Suprapubic skin (tissue), 4 donors: ENCODE data around the gene TMEM53. TPM values are rescaled to one million over a fixed set of nuclear protein-coding genes. Genes with fewer than 3 reads are reported as not detected.
A peak's percentile ranks its signal among the peaks of the same experiment; 100 is the strongest.

ENCODE experiments used
- DNase-seq, 2 donors: peaks; one replicate each; pipeline ENCODE4 v3.0.0-alpha.2; 2019; ENCODE audit warnings: low spot score in 2 of 2
- H3K27ac ChIP-seq: fragments of 200-600 bp; sonication (generic); one replicate; pipeline ENCODE4 v1.5.1; 2019
- H3K27me3 ChIP-seq: fragments of 200-600 bp; sonication (generic); one replicate; pipeline ENCODE4 v1.5.1; 2019
- H3K36me3 ChIP-seq: fragments of 200-600 bp; sonication (generic); one replicate; pipeline ENCODE4 v1.5.1; 2019
- H3K4me1 ChIP-seq: fragments of 200-600 bp; sonication (generic); one replicate; pipeline ENCODE4 v1.5.1; 2019
- H3K4me3 ChIP-seq: fragments of 200-600 bp; sonication (generic); one replicate; pipeline ENCODE4 v1.5.1; 2019; ENCODE audit warnings: mild to moderate bottlenecking
- H3K9me3 ChIP-seq: fragments of 200-600 bp; sonication (generic); one replicate; pipeline ENCODE4 v1.5.1; 2019
- CTCF ChIP-seq, 2 donors: fragments of 200-600 bp in 1 of 2; fragments of 450-650 bp in 1 of 2; sonication (generic) in 1 of 2; IDR thresholded peaks; one replicate each; pipeline ENCODE4 v1.5.1; 2016 to 2019; ENCODE audit warnings: antibody characterized with exemption in 2 of 2, mild to moderate bottlenecking in 1 of 2, moderate library complexity in 1 of 2
- EP300 ChIP-seq: sonication (generic); formaldehyde crosslinking; IDR thresholded peaks from one replicate; pipeline ENCODE4 v1.6.1; 2017; ENCODE audit warnings: antibody characterized with exemption
- POLR2A ChIP-seq, 2 donors: fragments of 450-650 bp; IDR thresholded peaks; one replicate each; pipeline ENCODE4 v1.6.1; 2017; ENCODE audit warnings: antibody characterized with exemption in 2 of 2, mild to moderate bottlenecking in 2 of 2, moderate library complexity in 2 of 2
- POLR2AphosphoS5 ChIP-seq, 3 donors: sonication (generic); formaldehyde crosslinking; IDR thresholded peaks; one replicate each; pipeline ENCODE4 v1.6.1; 2017; ENCODE audit warnings: antibody characterized with exemption in 3 of 3
- WGBS: methylation state at CpG from one replicate; pipeline ENCODE4 v1.1.5; 2018; 5-methylcytosine and 5-hydroxymethylcytosine counted together
- total RNA-seq, 4 donors: library from RNA; depleted of rRNA; stranded (reverse); fragments of >200 nt; gene quantifications; one replicate each; pipeline ENCODE4 v1.1.0, GENCODE V29; 2016

The TMEM53 gene
- total RNA-seq, 4 donors from 2014 or later, result 2.3 to 9.9 (median 4.3) TPM

DNA sequence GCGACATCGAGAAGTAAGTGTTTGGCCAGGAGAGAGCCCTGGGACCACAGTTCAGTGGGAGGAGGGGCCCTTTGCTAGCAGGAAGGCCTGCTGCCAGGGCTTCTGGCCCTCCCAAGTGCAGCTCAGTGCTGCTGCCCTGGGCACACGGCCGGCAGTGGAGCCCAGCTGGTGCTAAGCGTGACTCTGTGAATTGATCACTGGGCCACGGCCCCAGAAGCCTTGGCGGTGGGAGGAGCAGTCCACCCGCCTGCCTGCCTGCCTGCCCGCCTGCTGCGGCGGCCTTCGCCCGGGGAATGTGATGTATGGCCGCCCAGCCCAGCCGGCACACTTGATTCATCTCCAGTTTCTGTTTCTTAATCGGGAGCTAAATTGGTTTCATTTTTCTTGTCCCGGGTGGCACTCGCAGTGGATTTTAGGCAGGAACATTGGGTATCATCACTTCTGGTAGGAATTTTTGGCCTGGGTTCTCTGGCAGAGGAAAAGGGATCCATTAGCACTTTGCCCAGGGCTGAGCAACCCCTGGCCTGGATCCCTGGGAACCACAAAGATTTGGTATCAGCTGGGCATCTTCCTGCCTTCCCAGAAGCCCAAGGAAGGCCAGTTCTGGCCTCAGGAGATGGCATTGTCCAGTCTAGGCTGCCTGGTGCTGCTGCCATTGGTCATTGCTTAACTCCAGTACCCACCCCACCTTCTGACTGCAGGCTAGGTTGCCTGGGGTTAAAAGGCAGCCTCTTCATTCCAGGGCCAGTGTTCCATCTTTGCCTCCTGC, 28.6 kb downstream of the TMEM53 start:
- TF ChIP-seq EP300 (no peak), CTCF (IDR thresholded peaks at IDR 0.05) (no peak), POLR2AphosphoS5 (IDR thresholded peaks at IDR 0.05) (no peak), POLR2A (IDR thresholded peaks at IDR 0.05) (no peak)
- Histone ChIP-seq H3K4me1 (peaks cover 27% of the 10 kb centered on the region), H3K27ac (peak overlapping the region; percentile 3), H3K36me3 (peaks cover 96% of the 10 kb centered on the region), H3K27me3 (no peaks in the 10 kb centered on the region), H3K4me3 (no peak overlapping the region), H3K9me3 (no peaks in the 10 kb centered on the region)
- peak in 1 of 2 donors; percentile 76 for DNase-seq
- 55% methylated on average over 18 of the region's 18 CpGs for WGBS

DNA sequence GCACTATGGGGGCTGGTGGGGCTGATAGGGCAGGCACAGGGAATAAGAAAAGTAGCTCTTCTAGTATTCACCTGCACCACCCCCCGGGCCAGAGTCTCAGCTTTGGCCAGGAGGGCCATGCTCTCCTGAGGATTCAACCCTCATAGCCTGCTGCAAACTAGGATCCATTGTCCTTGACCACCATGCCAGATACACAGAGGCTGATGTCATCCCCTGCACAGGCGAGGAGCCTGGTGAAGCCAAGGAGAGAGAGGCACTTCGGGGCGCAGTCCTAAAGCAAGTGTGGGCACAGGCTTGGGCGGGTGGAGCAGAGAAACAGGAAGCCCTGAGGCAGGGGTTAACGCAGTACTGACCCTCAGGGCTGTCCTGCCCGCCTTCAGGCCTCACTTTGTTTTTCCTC, 29.5 kb downstream of the TMEM53 start:
- Histone ChIP-seq H3K27ac (no peak overlapping the region), H3K4me1 (peaks cover 27% of the 10 kb centered on the region), H3K36me3 (peaks cover 96% of the 10 kb centered on the region), H3K4me3 (no peak overlapping the region), H3K27me3 (no peaks in the 10 kb centered on the region), H3K9me3 (no peaks in the 10 kb centered on the region)
- DNase-seq, result no peak
- WGBS, result 78% methylated on average over 7 of the region's 7 CpGs
- TF ChIP-seq EP300 (no peak), CTCF (IDR thresholded peaks at IDR 0.05) (no peak), POLR2A (IDR thresholded peaks at IDR 0.05) (no peak), POLR2AphosphoS5 (IDR thresholded peaks at IDR 0.05) (no peak)

DNA sequence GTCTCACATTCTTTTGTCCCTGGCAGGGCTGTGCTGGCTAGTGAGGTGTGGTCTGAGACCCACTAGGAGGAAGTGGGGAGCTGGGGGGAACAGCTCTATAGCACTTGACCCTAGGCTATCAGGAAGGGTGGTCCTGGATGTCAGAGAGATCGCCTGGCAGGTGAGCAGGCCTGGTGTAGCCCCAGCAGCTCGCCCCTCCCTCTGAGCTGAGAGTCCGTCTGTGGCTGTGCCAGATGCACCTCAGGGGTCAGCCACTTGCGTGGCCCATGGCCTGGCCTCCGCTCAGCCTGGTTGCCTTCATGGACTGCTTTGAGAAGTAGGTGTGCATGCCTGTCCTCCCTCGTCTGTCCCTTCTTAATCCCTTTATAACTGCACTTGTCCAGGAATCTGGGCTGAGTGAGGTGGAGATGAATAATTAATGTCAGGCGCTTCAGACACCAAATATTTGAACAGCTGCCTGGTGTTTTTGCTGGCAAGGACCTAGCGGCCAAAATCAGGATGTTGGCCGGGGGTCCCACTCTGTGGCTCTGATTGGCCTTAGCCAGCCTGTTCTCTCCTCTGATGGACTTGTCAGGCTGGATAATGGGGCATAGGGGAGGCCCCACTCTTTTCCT, 30.5 kb downstream of the TMEM53 start:
- no peak for TF ChIP-seq POLR2AphosphoS5 (IDR thresholded peaks at IDR 0.05)
- TF ChIP-seq CTCF (IDR thresholded peaks at IDR 0.05), result no peak
- TF ChIP-seq EP300, result no peak
- no peak for TF ChIP-seq POLR2A (IDR thresholded peaks at IDR 0.05)
- 71% methylated on average over 5 of the region's 9 CpGs for WGBS
- H3K27ac ChIP-seq, result no peak overlapping the region
- H3K9me3 ChIP-seq, result no peaks in the 10 kb centered on the region
- peaks cover 27% of the 10 kb centered on the region for H3K4me1 ChIP-seq
- DNase-seq, result no peak
- no peaks in the 10 kb centered on the region for H3K27me3 ChIP-seq
- H3K36me3 ChIP-seq, result peaks cover 96% of the 10 kb centered on the region
- H3K4me3 ChIP-seq, result no peak overlapping the region

DNA sequence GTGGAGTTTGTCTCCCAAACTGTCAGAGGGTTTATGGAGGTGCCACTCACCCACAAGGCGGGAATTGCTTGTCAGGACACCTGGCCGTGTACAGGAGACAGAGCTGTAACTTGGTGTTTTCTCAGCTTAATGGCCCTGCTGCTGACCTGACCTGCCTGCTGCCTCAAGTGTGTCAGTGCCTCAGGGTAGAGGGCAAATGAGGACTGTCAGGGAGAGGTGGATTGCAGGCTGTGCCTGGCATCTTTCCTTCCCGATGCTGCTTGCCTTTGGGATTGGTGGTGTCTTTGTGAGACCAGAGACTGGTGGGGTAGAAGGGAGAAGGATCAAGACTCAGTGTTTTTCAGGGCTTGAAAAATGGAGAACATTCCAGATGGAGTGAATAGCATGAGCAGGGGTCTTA, 31.4 kb downstream of the TMEM53 start:
- peaks cover 27% of the 10 kb centered on the region for H3K4me1 ChIP-seq
- H3K36me3 ChIP-seq, result peaks cover 98% of the 10 kb centered on the region
- H3K4me3 ChIP-seq, result no peak overlapping the region
- WGBS, result 96% methylated on average over 3 of the region's 3 CpGs
- TF ChIP-seq POLR2AphosphoS5 (IDR thresholded peaks at IDR 0.05) (no peak), CTCF (IDR thresholded peaks at IDR 0.05) (no peak), POLR2A (IDR thresholded peaks at IDR 0.05) (no peak), EP300 (no peak)
- H3K27ac ChIP-seq, result no peak overlapping the region
- H3K9me3 ChIP-seq, result no peaks in the 10 kb centered on the region
- no peak for DNase-seq
- no peaks in the 10 kb centered on the region for H3K27me3 ChIP-seq

DNA sequence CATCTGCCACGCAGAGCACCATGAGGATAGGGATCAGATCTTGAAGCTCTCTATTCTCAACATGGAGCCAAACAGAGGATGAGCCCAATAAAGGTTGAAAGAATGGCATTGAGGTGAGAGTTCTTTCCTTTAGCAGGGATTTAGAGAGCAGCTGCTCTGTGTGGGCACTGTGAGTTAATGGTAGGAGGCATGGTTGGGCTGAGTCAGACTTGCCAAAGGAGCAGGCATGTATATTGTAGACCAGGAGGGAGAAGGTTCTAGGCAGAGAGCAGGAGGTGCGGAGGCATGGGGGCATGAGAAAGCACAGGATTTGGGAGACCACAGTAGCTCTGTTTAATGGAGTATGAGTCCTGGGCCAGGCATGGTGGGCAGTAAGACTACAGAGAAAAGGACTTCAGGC, 32.0 kb downstream of the TMEM53 start:
- Histone ChIP-seq H3K27ac (no peak overlapping the region), H3K4me1 (peaks cover 27% of the 10 kb centered on the region)
- 97% methylated on average over 2 of the region's 2 CpGs for WGBS

More for the DNA sequence above, 32.0 kb downstream of the TMEM53 start:
- no peak for DNase-seq
- H3K27me3 ChIP-seq, result no peaks in the 10 kb centered on the region
- H3K4me3 ChIP-seq, result no peak overlapping the region
- peaks cover 99% of the 10 kb centered on the region for H3K36me3 ChIP-seq
- TF ChIP-seq POLR2A (IDR thresholded peaks at IDR 0.05), result no peak
- no peak for TF ChIP-seq POLR2AphosphoS5 (IDR thresholded peaks at IDR 0.05)
- TF ChIP-seq EP300, result no peak
- TF ChIP-seq CTCF (IDR thresholded peaks at IDR 0.05), result no peak
- no peaks in the 10 kb centered on the region for H3K9me3 ChIP-seq
